Hepatocyte (in vitro differentiated cells): ENCODE measurements around the gene HSPB7. TPM values are rescaled to one million over a fixed set of nuclear protein-coding genes. Genes with fewer than 3 reads are reported as not detected.

Experiments used
- DNase-seq: peaks from one replicate; pipeline ENCODE4 v3.0.0-alpha.2; 2016; ENCODE audit warnings: low spot score
- H2AFZ ChIP-seq: fragments of 200-600 bp; sonication (generic); 2 replicates; pipeline ENCODE4 v1.6.0; 2016; ENCODE audit warnings: antibody characterized with exemption, mild to moderate bottlenecking
- H3K27ac ChIP-seq: fragments of 200-600 bp; sonication (generic); 2 replicates; pipeline ENCODE4 v1.5.1; 2016; ENCODE audit warnings: mild to moderate bottlenecking
- H3K27me3 ChIP-seq: fragments of 200-600 bp; sonication (generic); 2 replicates; pipeline ENCODE4 v1.6.1; 2016
- H3K36me3 ChIP-seq: fragments of 200-600 bp; sonication (generic); replicated peaks from 2 replicates; pipeline ENCODE4 v1.5.1; 2016; ENCODE audit warnings: low read depth; ENCODE audit not compliant: insufficient read depth
- H3K4me1 ChIP-seq: fragments of 200-600 bp; sonication (generic); 2 replicates; pipeline ENCODE4 v1.5.1; 2016; ENCODE audit warnings: mild to moderate bottlenecking, moderate library complexity; ENCODE audit not compliant: insufficient read depth
- H3K4me2 ChIP-seq: fragments of 200-600 bp; sonication (generic); 2 replicates; pipeline ENCODE4 v1.6.0; 2016
- H3K4me3 ChIP-seq: fragments of 200-600 bp; sonication (generic); 2 replicates; pipeline ENCODE4 v1.5.1; 2016; ENCODE audit warnings: mild to moderate bottlenecking
- H3K79me2 ChIP-seq: fragments of 200-600 bp; sonication (generic); 2 replicates; pipeline ENCODE4 v1.6.0; 2017; ENCODE audit warnings: mild to moderate bottlenecking
- H3K9me2 ChIP-seq: fragments of 200-600 bp; sonication (generic); replicated peaks from 2 replicates; pipeline ENCODE4 v1.6.0; 2017; ENCODE audit warnings: mild to moderate bottlenecking; ENCODE audit not compliant: insufficient read depth
- H3K9me3 ChIP-seq: fragments of 200-600 bp; sonication (generic); 2 replicates; pipeline ENCODE4 v1.5.1; 2016; ENCODE audit warnings: low read depth, mild to moderate bottlenecking
- H4K20me1 ChIP-seq: fragments of 200-600 bp; sonication (generic); 2 replicates; pipeline ENCODE4 v1.6.0; 2016; ENCODE audit warnings: mild to moderate bottlenecking; ENCODE audit not compliant: insufficient read depth, poor library complexity, severe bottlenecking
- EZH2 ChIP-seq: fragments of 200-600 bp; sonication (generic); IDR thresholded peaks from 2 replicates; pipeline ENCODE4 v1.6.1; 2016; ENCODE audit warnings: antibody characterized with exemption, mild to moderate bottlenecking, borderline replicate concordance
- EZH2phosphoT487 ChIP-seq: fragments of 200-600 bp; sonication (generic); IDR thresholded peaks from one replicate; pipeline ENCODE4 v1.6.1; 2018; ENCODE audit warnings: antibody characterized with exemption, mild to moderate bottlenecking, low read depth, moderate library complexity; ENCODE audit not compliant: unreplicated experiment, severe bottlenecking
- WGBS: methylation state at CpG from one replicate; pipeline ENCODE4 v1.1.6; 2016; ENCODE audit warnings: low lambda C conversion rate; ENCODE audit errors: missing lambda C conversion rate; 5-methylcytosine and 5-hydroxymethylcytosine counted together
- polyA plus RNA-seq: library from polyadenylated mRNA; unstranded; fragments of >200 nt; fragmentation: Nextera tagmentation; extraction: Ambion mirVana; gene quantifications from 2 replicates; pipeline ENCODE4 v1.2.1, GENCODE V29; 2016
- total RNA-seq: library from RNA; depleted of rRNA; stranded (reverse); fragments of >200 nt; gene quantifications from 2 replicates; pipeline ENCODE4 v1.2.3, GENCODE V29; 2014
- TF ChIP-seq, protein P1 (sequence below): fragments of 200-600 bp; sonication (generic); IDR thresholded peaks from 2 replicates; pipeline ENCODE4 v1.5.1; 2016; ENCODE audit warnings: antibody characterized with exemption, mild to moderate bottlenecking; ENCODE audit not compliant: poor library complexity

The HSPB7 gene
- total and polyA plus RNA-seq, 2 experiments from 2014 or later: 17.4 to 59.4 TPM

DNA sequence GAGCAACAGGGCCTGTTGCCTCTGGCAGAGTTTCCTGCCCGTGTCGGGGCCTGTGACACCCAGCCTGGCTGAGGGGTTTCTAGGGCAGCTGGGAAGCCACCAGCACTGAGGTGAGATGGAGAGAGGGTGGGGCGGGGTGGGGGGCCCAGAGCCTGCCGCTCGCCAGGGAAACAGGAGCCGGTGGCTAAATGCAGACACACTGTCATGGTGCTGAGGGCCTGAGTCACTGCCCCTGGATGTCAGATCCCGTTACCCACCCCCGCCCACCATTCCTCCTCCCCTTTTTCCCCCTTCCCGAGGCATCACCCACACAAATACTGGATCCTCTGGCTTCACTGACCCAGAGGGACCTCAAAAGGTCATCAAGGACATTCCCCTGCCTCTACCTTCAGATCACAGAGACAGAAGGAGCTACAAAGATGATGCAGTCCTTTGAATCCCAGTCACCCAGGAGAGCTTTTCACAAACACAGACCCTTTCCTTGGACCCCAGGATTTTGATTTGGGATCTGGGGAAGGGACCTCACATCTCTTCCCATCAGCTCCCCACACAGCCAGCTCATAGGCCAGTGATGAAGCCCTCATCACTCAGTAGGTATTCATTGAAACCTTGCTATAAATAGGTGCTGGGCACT, 1.9 kb upstream of the HSPB7 start:
- Histone ChIP-seq H3K4me2 (no peak overlapping the region), H2AFZ (no peak overlapping the region), H3K9me3 (no peaks in the 10 kb centered on the region), H3K4me3 (no peak overlapping the region), H3K36me3 (no peaks in the 10 kb centered on the region), H3K79me2 (no peaks in the 10 kb centered on the region), H3K27me3 (no peaks in the 10 kb centered on the region), H4K20me1 (no peaks in the 10 kb centered on the region), H3K9me2 (no peaks in the 10 kb centered on the region), H3K27ac (peak overlapping the region; percentile 93), H3K4me1 (peaks cover 33% of the 10 kb centered on the region)
- peak; percentile 44 for DNase-seq
- TF ChIP-seq, protein P1, sequence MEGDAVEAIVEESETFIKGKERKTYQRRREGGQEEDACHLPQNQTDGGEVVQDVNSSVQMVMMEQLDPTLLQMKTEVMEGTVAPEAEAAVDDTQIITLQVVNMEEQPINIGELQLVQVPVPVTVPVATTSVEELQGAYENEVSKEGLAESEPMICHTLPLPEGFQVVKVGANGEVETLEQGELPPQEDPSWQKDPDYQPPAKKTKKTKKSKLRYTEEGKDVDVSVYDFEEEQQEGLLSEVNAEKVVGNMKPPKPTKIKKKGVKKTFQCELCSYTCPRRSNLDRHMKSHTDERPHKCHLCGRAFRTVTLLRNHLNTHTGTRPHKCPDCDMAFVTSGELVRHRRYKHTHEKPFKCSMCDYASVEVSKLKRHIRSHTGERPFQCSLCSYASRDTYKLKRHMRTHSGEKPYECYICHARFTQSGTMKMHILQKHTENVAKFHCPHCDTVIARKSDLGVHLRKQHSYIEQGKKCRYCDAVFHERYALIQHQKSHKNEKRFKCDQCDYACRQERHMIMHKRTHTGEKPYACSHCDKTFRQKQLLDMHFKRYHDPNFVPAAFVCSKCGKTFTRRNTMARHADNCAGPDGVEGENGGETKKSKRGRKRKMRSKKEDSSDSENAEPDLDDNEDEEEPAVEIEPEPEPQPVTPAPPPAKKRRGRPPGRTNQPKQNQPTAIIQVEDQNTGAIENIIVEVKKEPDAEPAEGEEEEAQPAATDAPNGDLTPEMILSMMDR: no peak
- TF ChIP-seq EZH2phosphoT487 (no peak), EZH2 (no peak)
- WGBS: 30% methylated on average over 3 of the region's 9 CpGs

DNA sequence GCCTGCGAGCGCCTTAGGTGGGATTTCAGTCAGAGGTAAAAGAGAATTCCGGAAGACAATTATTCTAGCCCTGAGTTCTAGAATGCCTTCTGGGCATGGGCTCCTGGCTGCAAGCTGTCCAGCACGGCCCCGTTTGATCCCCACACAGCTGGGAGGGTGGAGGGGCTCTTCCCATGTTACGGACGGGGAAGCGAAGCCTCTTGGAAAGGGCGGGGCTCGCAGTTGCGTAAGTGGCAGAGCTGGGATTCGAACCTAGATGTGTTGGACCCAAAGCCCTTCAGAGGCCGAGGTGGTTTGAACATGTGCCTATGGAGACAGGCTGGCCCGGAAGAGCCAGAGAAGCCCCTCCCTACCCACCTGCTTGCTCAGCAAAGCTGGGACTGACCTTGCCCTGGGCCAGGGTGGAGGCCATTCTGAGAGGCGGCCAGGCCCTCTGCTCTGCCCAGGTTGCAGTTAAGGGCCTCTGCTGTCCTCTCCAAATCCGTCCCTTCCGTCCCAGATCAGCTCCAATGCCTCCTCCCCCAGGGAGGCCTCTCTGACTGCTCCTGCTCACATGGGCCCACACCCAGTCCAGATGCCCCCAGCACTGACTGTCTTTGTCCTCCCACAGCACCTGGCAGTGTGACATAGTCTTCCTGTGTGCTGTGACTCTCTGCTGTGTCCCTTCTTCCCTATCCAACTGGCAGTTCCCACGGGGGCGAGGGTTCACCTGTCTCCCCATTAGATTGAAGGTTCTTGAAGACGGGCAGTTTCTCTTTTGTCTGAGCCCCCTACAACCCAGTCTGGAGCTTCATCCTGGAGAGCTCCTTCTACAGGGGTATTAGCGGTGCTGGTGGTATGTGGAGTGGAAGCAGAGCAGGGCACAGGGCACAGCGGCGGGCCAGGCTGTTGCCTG, 1.2 kb upstream of the HSPB7 start:
- Histone ChIP-seq H3K4me3 (no peak overlapping the region), H3K27me3 (no peaks in the 10 kb centered on the region), H3K4me2 (peak overlapping the region; percentile 63), H2AFZ (no peak overlapping the region), H3K9me3 (no peaks in the 10 kb centered on the region), H3K4me1 (peaks cover 40% of the 10 kb centered on the region), H3K36me3 (no peaks in the 10 kb centered on the region), H3K27ac (peak overlapping the region; percentile 93), H3K9me2 (no peaks in the 10 kb centered on the region), H3K79me2 (no peaks in the 10 kb centered on the region), H4K20me1 (no peaks in the 10 kb centered on the region)
- no peak for TF ChIP-seq EZH2
- TF ChIP-seq, protein P1: no peak
- no peak for TF ChIP-seq EZH2phosphoT487
- DNase-seq: no peak
- WGBS: 81% methylated on average over 23 of the region's 23 CpGs

DNA sequence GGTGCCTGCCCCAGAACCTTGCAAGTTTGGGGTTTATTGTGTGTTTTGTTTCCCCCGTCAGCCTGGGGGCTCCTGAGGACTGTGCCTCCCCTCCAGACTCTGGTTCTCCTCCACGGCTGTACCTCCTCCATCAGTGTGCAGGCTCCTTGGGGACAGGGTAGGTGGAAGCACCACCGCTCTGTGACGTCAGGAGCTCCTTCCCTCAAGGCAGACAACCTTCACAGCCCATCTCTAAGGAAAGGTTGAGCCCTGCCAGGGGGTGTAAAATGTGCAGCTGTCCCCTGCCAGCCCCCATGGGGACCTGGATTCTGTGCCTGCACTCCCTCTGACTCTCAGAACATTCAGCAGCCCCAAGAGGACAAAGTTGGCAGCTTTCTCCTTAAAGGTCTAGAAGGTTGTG, 465 bp upstream of the HSPB7 start:
- peak overlapping the region; percentile 63 for H3K4me2 ChIP-seq

More for the DNA sequence above, 465 bp upstream of the HSPB7 start:
- no peaks in the 10 kb centered on the region for H3K79me2 ChIP-seq
- no peak for DNase-seq
- H4K20me1 ChIP-seq: no peaks in the 10 kb centered on the region
- peaks cover 47% of the 10 kb centered on the region for H3K4me1 ChIP-seq
- TF ChIP-seq, protein P1: no peak
- no peak for TF ChIP-seq EZH2
- no peak for TF ChIP-seq EZH2phosphoT487
- H3K27ac ChIP-seq: peak overlapping the region; percentile 93
- no peaks in the 10 kb centered on the region for H3K27me3 ChIP-seq
- 49% methylated on average over 4 of the region's 4 CpGs for WGBS
- H3K9me2 ChIP-seq: no peaks in the 10 kb centered on the region
- no peak overlapping the region for H3K4me3 ChIP-seq
- no peak overlapping the region for H2AFZ ChIP-seq
- no peaks in the 10 kb centered on the region for H3K9me3 ChIP-seq
- no peaks in the 10 kb centered on the region for H3K36me3 ChIP-seq
